Testis (tissue), 2 donors: ENCODE data around the gene DOK5.

Source experiments
- POLR2A ChIP-seq: fragments of 450-650 bp; IDR thresholded peaks from one replicate; pipeline ENCODE4 v1.6.1; 2017; ENCODE audit warnings: antibody characterized with exemption, mild to moderate bottlenecking, moderate library complexity
- TF ChIP-seq, protein P1 (sequence below), 3 experiments: fragments of 450-650 bp in 2 of 3; fragments of 200-600 bp in 1 of 3; sonication (generic) in 1 of 3; IDR thresholded peaks; one replicate each; pipeline ENCODE4 v1.5.1; 2016 to 2019; ENCODE audit warnings: antibody characterized with exemption in 3 of 3, mild to moderate bottlenecking in 2 of 3, moderate library complexity in 1 of 3

DNA sequence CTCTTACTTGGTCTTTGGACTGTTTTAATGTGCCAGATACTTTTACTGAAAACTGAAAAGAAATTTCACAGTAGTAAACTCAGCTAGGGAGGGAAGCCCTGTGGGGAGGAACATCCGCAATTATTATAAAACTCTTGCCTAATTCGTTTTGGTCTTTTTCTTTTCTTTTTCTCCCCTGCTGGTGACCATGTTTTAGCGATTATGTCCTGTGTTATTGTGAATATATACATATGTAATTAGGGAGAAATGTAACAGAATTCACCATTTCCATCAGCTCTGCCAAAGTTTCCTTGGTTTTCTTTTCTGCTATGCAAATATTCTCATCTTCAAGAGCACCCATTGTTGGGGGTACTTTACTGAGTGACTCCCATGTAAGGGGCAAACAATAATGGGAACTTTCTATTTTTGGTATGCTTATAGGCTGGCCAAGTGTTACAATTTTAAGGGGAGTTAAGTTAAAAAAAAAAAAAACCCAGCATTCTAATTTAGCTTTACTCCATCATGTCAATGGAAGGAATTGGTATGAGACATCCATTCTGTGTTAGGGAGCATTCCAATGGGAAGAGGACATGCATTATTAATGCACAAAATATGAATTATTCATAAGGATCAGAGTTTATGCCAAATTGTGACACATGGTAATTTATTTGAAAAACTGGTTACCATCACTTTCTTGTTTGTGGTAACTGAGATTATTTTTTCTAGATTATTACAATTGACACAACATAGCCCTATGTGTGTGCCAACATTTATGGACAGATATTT lies 2.0 kb downstream of the DOK5 start:
- TF ChIP-seq, protein P1, sequence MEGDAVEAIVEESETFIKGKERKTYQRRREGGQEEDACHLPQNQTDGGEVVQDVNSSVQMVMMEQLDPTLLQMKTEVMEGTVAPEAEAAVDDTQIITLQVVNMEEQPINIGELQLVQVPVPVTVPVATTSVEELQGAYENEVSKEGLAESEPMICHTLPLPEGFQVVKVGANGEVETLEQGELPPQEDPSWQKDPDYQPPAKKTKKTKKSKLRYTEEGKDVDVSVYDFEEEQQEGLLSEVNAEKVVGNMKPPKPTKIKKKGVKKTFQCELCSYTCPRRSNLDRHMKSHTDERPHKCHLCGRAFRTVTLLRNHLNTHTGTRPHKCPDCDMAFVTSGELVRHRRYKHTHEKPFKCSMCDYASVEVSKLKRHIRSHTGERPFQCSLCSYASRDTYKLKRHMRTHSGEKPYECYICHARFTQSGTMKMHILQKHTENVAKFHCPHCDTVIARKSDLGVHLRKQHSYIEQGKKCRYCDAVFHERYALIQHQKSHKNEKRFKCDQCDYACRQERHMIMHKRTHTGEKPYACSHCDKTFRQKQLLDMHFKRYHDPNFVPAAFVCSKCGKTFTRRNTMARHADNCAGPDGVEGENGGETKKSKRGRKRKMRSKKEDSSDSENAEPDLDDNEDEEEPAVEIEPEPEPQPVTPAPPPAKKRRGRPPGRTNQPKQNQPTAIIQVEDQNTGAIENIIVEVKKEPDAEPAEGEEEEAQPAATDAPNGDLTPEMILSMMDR (IDR thresholded peaks at IDR 0.05), result no peak
- no peak for TF ChIP-seq POLR2A
